GM12878 (cell line): ENCODE results near the gene MAST1. TPM values are rescaled to one million over a fixed set of nuclear protein-coding genes. Genes with fewer than 3 reads are reported as not detected.

Source experiments
- ATF7 ChIP-seq: fragments of 450-650 bp; IDR thresholded peaks from 2 replicates; pipeline ENCODE4 v1.6.1; 2016; ENCODE audit warnings: low read depth, mild to moderate bottlenecking
- FOXK2 ChIP-seq: fragments of 450-650 bp; IDR thresholded peaks from 2 replicates; pipeline ENCODE4 v1.6.1; 2017; ENCODE audit warnings: mild to moderate bottlenecking, moderate library complexity
- FOXM1 ChIP-seq: IDR thresholded peaks from 2 replicates; pipeline ENCODE4 v1.6.1; 2012; ENCODE audit warnings: low read depth, mild to moderate bottlenecking, inconsistent platforms, low read length, moderate library complexity
- GABPA ChIP-seq: IDR thresholded peaks from 2 replicates; pipeline ENCODE4 v1.6.1; 2014; ENCODE audit warnings: antibody characterized with exemption, low read depth, mild to moderate bottlenecking, inconsistent platforms
- IKZF1 ChIP-seq: fragments of 450-650 bp; conservative IDR thresholded peaks from 2 replicates; pipeline ENCODE4 v1.6.1; 2017; ENCODE audit warnings: antibody characterized with exemption, mild to moderate bottlenecking
- MEF2B ChIP-seq: fragments of 450-650 bp; IDR thresholded peaks from 2 replicates; pipeline ENCODE4 v1.6.1; 2018; ENCODE audit warnings: mild to moderate bottlenecking, moderate library complexity; ENCODE audit not compliant: partially characterized antibody, poor library complexity, severe bottlenecking
- MYB ChIP-seq: fragments of 150-350 bp; IDR thresholded peaks from 2 replicates; pipeline ENCODE4 v1.6.1; 2014; ENCODE audit warnings: mild to moderate bottlenecking, low read depth, low read length, borderline replicate concordance
- POLR2AphosphoS5 ChIP-seq: IDR thresholded peaks from 2 replicates; pipeline ENCODE4 v1.6.1; 2011; ENCODE audit warnings: mild to moderate bottlenecking, low read length, inconsistent platforms
- RAD51 ChIP-seq: fragments of 450-650 bp; IDR thresholded peaks from 2 replicates; pipeline ENCODE4 v1.6.1; 2016; ENCODE audit warnings: moderate library complexity, mild to moderate bottlenecking, inconsistent platforms
- RCOR1 ChIP-seq: conservative IDR thresholded peaks from 2 replicates; pipeline ENCODE4 v1.6.1; 2012; ENCODE audit warnings: low read depth, low read length, improper control_type of control experiment
- RELA ChIP-seq: fragments of 450-650 bp; IDR thresholded peaks from 2 replicates; pipeline ENCODE4 v1.8.0; 2014; ENCODE audit warnings: borderline replicate concordance; ENCODE audit not compliant: partially characterized antibody
- STAT1 ChIP-seq: fragments of 450-650 bp; conservative IDR thresholded peaks from 2 replicates; pipeline ENCODE4 v1.6.1; 2014; ENCODE audit warnings: antibody characterized with exemption, mild to moderate bottlenecking
- SUPT20H ChIP-seq: IDR thresholded peaks from 2 replicates; pipeline ENCODE4 v1.6.1; 2011; ENCODE audit warnings: low read depth, mild to moderate bottlenecking, low read length, moderate library complexity, borderline replicate concordance; ENCODE audit not compliant: control insufficient read depth
- ZNF384 ChIP-seq: IDR thresholded peaks from 2 replicates; pipeline ENCODE4 v1.6.1; 2012; ENCODE audit warnings: low read depth, mild to moderate bottlenecking, low read length, improper control_type of control experiment, borderline replicate concordance
- polyA plus RNA-seq, 11 experiments: library from polyadenylated mRNA; depleted of rRNA in 4 of 11; unstranded in 6 of 11; stranded (reverse) in 5 of 11; fragments of >200 nt; fragmentation: Nextera tagmentation in 4 of 11; fragmentation: Illumina TruSeq in 1 of 11; extraction: Ambion mirVana in 4 of 11; extraction: Trizol in 1 of 11; gene quantifications; 1 replicate in 1 of 11; 2 replicates in 10 of 11; pipeline versions ENCODE4 v1.2.1 to v1.2.3, GENCODE V29; 2011 to 2016; ENCODE audit warnings: inconsistent platforms in 2 of 11, missing spikeins in 2 of 11, low read depth in 1 of 11
- total RNA-seq, 4 experiments: library from RNA; depleted of rRNA in 3 of 4; stranded (reverse); fragments of >200 nt in 3 of 4; fragmentation: Illumina TruSeq in 1 of 4; extraction: Trizol in 1 of 4; gene quantifications; 2 replicates each; pipeline versions ENCODE4 v1.2.1 to v1.2.3, GENCODE V29; 2013 to 2021
- TF ChIP-seq, protein P1 (sequence below): IDR thresholded peaks from 2 replicates; pipeline ENCODE4 v1.6.1; 2012; ENCODE audit warnings: low read depth, low read length, improper control_type of control experiment
- TF ChIP-seq, protein P2 (sequence below): fragments of 150-350 bp; IDR thresholded peaks from 2 replicates; pipeline ENCODE4 v1.6.1; 2016; ENCODE audit warnings: low read depth, low read length
- TF ChIP-seq, protein P3 (sequence below): fragments of 450-650 bp; formaldehyde crosslinking; IDR thresholded peaks from 2 replicates; pipeline ENCODE4 v1.5.0; 2022; ENCODE audit warnings: mild to moderate bottlenecking, missing genetic modification characterization
- TF ChIP-seq, protein P4 (sequence below): IDR thresholded peaks from 2 replicates; pipeline ENCODE4 v1.6.1; 2012; ENCODE audit warnings: low read depth, low read length, improper control_type of control experiment

Gene MAST1
- total and polyA plus RNA-seq, 10 of the 15 experiments (the other 5 are each of a cell fraction or from before 2014, with no cell fraction given): 0.08 to 0.79 (median 0.44) TPM; not detected in 1

DNA sequence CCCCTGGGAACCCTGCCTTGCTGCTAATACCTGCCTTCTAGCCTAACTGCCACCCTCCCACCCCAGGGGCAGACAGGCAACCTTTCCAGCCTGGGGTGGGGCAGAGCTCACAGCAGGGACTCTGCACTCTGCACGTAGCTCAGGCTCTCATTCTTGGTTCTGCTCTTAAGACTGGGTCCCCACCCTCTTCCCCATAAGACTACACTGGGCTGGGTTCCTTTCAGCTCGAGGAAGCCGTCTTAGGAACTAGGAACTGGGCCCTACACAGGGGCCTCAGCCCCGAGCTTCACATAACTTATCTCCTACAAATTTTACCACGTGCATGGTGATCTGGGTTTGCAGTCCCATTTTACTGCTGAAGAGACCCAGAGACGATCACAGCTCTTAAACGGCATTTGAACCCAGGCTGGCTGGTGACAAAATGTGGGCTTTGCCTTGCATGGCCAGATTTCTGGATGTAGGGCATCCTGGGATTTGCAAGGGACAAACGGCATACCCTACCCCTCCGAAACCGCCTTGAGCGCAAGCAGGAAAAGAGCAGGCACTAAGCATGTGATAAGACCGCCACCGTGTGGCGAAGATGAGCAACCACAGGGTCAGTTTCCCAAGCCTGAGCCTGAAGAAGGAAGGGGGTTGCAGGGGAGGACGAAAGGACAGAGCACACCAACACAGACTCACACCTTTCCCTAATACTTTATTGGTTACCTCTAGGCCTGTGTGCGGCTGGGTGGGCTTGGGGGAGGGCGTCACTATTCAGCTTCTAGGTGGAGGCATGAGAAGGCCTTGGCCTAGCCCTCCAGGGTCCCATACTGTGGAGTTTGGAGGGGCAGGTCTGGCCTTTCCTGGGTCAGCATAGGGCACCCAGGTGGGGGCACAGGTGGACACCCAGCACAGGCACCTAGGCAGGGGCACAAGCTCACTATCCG is 41.9 kb upstream of the MAST1 start (continued):
- TF ChIP-seq, protein P1, sequence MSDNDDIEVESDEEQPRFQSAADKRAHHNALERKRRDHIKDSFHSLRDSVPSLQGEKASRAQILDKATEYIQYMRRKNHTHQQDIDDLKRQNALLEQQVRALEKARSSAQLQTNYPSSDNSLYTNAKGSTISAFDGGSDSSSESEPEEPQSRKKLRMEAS: 0 out of 2 replicates have a peak, but pooled peaks have one; percentile 27
- TF ChIP-seq ATF7: peak; percentile 40; the same call in 1 of the 2 replicates
- TF ChIP-seq SUPT20H: no peak
- no peak for TF ChIP-seq ZNF384
- no peak for TF ChIP-seq POLR2AphosphoS5
- TF ChIP-seq, protein P2, sequence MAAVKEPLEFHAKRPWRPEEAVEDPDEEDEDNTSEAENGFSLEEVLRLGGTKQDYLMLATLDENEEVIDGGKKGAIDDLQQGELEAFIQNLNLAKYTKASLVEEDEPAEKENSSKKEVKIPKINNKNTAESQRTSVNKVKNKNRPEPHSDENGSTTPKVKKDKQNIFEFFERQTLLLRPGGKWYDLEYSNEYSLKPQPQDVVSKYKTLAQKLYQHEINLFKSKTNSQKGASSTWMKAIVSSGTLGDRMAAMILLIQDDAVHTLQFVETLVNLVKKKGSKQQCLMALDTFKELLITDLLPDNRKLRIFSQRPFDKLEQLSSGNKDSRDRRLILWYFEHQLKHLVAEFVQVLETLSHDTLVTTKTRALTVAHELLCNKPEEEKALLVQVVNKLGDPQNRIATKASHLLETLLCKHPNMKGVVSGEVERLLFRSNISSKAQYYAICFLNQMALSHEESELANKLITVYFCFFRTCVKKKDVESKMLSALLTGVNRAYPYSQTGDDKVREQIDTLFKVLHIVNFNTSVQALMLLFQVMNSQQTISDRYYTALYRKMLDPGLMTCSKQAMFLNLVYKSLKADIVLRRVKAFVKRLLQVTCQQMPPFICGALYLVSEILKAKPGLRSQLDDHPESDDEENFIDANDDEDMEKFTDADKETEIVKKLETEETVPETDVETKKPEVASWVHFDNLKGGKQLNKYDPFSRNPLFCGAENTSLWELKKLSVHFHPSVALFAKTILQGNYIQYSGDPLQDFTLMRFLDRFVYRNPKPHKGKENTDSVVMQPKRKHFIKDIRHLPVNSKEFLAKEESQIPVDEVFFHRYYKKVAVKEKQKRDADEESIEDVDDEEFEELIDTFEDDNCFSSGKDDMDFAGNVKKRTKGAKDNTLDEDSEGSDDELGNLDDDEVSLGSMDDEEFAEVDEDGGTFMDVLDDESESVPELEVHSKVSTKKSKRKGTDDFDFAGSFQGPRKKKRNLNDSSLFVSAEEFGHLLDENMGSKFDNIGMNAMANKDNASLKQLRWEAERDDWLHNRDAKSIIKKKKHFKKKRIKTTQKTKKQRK: no peak
- TF ChIP-seq RAD51: peak; percentile 29; the same call in 1 of the 2 replicates
- TF ChIP-seq FOXM1: no peak
- peak; percentile 77 for TF ChIP-seq RELA
- TF ChIP-seq STAT1: peak; percentile 56; the same call in 1 of the 2 replicates
- TF ChIP-seq MEF2B: peak; percentile 17
- peak; percentile 61; the same call in 1 of the 2 replicates for TF ChIP-seq IKZF1
- TF ChIP-seq, protein P3, sequence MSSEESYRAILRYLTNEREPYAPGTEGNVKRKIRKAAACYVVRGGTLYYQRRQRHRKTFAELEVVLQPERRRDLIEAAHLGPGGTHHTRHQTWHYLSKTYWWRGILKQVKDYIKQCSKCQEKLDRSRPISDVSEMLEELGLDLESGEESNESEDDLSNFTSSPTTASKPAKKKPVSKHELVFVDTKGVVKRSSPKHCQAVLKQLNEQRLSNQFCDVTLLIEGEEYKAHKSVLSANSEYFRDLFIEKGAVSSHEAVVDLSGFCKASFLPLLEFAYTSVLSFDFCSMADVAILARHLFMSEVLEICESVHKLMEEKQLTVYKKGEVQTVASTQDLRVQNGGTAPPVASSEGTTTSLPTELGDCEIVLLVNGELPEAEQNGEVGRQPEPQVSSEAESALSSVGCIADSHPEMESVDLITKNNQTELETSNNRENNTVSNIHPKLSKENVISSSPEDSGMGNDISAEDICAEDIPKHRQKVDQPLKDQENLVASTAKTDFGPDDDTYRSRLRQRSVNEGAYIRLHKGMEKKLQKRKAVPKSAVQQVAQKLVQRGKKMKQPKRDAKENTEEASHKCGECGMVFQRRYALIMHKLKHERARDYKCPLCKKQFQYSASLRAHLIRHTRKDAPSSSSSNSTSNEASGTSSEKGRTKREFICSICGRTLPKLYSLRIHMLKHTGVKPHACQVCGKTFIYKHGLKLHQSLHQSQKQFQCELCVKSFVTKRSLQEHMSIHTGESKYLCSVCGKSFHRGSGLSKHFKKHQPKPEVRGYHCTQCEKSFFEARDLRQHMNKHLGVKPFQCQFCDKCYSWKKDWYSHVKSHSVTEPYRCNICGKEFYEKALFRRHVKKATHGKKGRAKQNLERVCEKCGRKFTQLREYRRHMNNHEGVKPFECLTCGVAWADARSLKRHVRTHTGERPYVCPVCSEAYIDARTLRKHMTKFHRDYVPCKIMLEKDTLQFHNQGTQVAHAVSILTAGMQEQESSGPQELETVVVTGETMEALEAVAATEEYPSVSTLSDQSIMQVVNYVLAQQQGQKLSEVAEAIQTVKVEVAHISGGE (CRISPR knock-in tag): no peak
- TF ChIP-seq, protein P4, sequence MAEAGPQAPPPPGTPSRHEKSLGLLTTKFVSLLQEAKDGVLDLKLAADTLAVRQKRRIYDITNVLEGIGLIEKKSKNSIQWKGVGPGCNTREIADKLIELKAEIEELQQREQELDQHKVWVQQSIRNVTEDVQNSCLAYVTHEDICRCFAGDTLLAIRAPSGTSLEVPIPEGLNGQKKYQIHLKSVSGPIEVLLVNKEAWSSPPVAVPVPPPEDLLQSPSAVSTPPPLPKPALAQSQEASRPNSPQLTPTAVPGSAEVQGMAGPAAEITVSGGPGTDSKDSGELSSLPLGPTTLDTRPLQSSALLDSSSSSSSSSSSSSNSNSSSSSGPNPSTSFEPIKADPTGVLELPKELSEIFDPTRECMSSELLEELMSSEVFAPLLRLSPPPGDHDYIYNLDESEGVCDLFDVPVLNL: no peak
- TF ChIP-seq FOXK2: no peak
- 0 out of 2 replicates have a peak, but pooled peaks have one; percentile 28 for TF ChIP-seq MYB
- TF ChIP-seq RCOR1: no peak
- no peak for TF ChIP-seq GABPA
